BE2C (cell line): Measurements from ENCODE around the gene CAMP.
"Not testable (repeated sequence)": the region's sequence is repeated elsewhere in the genome, so short reads cannot be mapped to it uniquely, and the experiment has no call there.

Experiments
- DNase-seq: peaks from one replicate; pipeline ENCODE4 v3.0.0-alpha.2; 2020
- H3K27me3 ChIP-seq: fragments of 250-450 bp; sonication (Bioruptor Pico); 2 replicates; pipeline ENCODE4 v1.5.1; 2020; ENCODE audit warnings: mild to moderate bottlenecking
- H3K36me3 ChIP-seq: fragments of 250-450 bp; sonication (Bioruptor Pico); 2 replicates; pipeline ENCODE4 v1.5.1; 2020; ENCODE audit warnings: mild to moderate bottlenecking
- H3K4me1 ChIP-seq: fragments of 250-450 bp; sonication (Bioruptor Pico); 2 replicates; pipeline ENCODE4 v1.5.1; 2020
- H3K4me3 ChIP-seq: 2 replicates; pipeline ENCODE4 v1.5.1; 2011; ENCODE audit warnings: low read depth, low read length
- H3K9me3 ChIP-seq: fragments of 250-450 bp; sonication (Bioruptor Pico); 2 replicates; pipeline ENCODE4 v1.5.1; 2020
- TF ChIP-seq, protein P1 (sequence below): IDR thresholded peaks from 2 replicates; pipeline ENCODE4 v1.5.1; 2012; ENCODE audit warnings: mild to moderate bottlenecking, low read depth, low read length

CAMP gene

GRCh38 chr3:48208076-48208475 is 15.2 kb upstream of the CAMP start:
- Histone ChIP-seq H3K4me3 (no peak overlapping the region), H3K9me3 (no peaks in the 10 kb centered on the region), H3K27me3 (no peaks in the 10 kb centered on the region), H3K4me1 (no peaks in the 10 kb centered on the region), H3K36me3 (no peaks in the 10 kb centered on the region)
- DNase-seq = no peak
- TF ChIP-seq, protein P1, sequence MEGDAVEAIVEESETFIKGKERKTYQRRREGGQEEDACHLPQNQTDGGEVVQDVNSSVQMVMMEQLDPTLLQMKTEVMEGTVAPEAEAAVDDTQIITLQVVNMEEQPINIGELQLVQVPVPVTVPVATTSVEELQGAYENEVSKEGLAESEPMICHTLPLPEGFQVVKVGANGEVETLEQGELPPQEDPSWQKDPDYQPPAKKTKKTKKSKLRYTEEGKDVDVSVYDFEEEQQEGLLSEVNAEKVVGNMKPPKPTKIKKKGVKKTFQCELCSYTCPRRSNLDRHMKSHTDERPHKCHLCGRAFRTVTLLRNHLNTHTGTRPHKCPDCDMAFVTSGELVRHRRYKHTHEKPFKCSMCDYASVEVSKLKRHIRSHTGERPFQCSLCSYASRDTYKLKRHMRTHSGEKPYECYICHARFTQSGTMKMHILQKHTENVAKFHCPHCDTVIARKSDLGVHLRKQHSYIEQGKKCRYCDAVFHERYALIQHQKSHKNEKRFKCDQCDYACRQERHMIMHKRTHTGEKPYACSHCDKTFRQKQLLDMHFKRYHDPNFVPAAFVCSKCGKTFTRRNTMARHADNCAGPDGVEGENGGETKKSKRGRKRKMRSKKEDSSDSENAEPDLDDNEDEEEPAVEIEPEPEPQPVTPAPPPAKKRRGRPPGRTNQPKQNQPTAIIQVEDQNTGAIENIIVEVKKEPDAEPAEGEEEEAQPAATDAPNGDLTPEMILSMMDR = no peak

DNA sequence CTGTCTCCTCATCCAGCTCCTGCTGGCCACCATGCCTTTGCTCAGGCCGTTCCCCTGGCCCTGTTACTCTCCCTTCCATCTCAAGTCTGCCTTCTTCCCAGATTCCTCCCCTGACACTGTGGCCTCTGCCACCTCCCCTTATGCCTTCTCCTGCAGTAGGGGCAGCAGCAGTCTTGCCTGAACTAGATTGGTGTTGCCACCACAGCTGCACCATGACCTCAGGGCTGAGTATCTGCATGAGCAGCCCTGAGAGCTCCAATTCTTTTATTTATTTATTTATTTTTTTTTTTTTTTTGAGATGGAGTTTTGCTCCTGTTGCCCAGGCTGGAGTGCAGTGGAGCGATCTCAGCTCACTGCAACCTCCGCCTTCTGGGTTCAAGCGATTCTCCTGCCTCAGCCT is 13.8 kb upstream of the CAMP start:
- H3K4me3 ChIP-seq = no peak overlapping the region
- H3K4me1 ChIP-seq = no peaks in the 10 kb centered on the region
- TF ChIP-seq, protein P1 = no peak
- no peaks in the 10 kb centered on the region for H3K27me3 ChIP-seq
- no peaks in the 10 kb centered on the region for H3K9me3 ChIP-seq
- no peak for DNase-seq
- no peaks in the 10 kb centered on the region for H3K36me3 ChIP-seq

DNA sequence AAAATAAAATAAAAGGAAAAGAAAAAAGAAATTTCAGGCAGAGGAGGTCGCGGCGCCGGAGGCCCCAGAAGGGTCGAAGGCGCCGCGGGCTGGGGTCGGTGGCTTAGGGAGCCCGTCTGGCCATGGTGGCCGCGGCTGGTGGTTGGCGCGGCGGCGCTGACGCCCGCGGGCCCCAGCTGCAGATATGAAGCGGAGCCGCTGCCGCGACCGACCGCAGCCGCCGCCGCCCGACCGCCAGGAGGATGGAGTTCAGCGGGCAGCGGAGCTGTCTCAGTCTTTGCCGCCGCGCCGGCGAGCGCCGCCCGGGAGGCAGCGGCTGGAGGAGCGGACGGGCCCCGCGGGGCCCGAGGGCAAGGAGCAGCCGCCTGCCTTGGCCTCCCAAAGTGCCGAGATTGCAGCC is 12.8 kb upstream of the CAMP start:
- not testable (repeated sequence) for H3K36me3 ChIP-seq, H3K4me3 ChIP-seq, H3K9me3 ChIP-seq, H3K27me3 ChIP-seq, DNase-seq, H3K4me1 ChIP-seq

DNA sequence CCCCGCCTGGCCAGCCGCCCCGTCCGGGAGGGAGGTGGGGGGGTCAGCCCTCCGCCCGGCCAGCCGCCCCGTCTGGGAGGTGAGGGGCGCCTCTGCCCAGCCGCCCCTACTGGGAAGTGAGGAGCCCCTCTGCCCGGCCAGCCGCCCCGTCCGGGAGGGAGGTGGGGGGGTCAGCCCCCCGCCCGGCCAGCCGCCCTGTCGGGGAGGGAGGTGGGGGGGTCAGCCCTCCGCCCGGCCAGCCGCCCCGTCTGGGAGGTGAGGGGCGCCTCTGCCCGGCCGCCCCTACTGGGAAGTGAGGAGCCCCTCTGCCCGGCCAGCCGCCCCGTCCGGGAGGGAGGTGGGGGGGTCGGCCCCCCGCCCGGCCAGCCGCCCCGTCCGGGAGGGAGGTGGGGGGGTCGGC is 11.5 kb upstream of the CAMP start:
- not testable (repeated sequence) for H3K4me3 ChIP-seq, H3K36me3 ChIP-seq, H3K4me1 ChIP-seq, H3K27me3 ChIP-seq, DNase-seq, H3K9me3 ChIP-seq

- no peaks in the 10 kb centered on the region for H3K4me1 ChIP-seq
- no peak for DNase-seq
- no peaks in the 10 kb centered on the region for H3K9me3 ChIP-seq
- H3K4me3 ChIP-seq = no peak overlapping the region
- no peaks in the 10 kb centered on the region for H3K27me3 ChIP-seq
- H3K36me3 ChIP-seq = no peaks in the 10 kb centered on the region
- TF ChIP-seq, protein P1 = no peak
Measured at GRCh38 chr3:48214225-48214624, 9.1 kb upstream of the CAMP start.

GRCh38 chr3:48215019-48215418 is 8.3 kb upstream of the CAMP start:
- H3K4me3 ChIP-seq = no peak overlapping the region
- no peak for DNase-seq
- TF ChIP-seq, protein P1 = no peak
- H3K36me3 ChIP-seq = no peaks in the 10 kb centered on the region
- H3K27me3 ChIP-seq = no peaks in the 10 kb centered on the region
- no peaks in the 10 kb centered on the region for H3K9me3 ChIP-seq
- H3K4me1 ChIP-seq = no peaks in the 10 kb centered on the region

GRCh38 chr3:48215466-48215865 is 7.8 kb upstream of the CAMP start:
- no peak for DNase-seq
- TF ChIP-seq, protein P1 = no peak
- no peaks in the 10 kb centered on the region for H3K4me1 ChIP-seq
- no peaks in the 10 kb centered on the region for H3K9me3 ChIP-seq
- no peaks in the 10 kb centered on the region for H3K27me3 ChIP-seq
- H3K4me3 ChIP-seq = no peak overlapping the region
- H3K36me3 ChIP-seq = no peaks in the 10 kb centered on the region
